ENCODE results near the gene TMPRSS6.

DNA sequence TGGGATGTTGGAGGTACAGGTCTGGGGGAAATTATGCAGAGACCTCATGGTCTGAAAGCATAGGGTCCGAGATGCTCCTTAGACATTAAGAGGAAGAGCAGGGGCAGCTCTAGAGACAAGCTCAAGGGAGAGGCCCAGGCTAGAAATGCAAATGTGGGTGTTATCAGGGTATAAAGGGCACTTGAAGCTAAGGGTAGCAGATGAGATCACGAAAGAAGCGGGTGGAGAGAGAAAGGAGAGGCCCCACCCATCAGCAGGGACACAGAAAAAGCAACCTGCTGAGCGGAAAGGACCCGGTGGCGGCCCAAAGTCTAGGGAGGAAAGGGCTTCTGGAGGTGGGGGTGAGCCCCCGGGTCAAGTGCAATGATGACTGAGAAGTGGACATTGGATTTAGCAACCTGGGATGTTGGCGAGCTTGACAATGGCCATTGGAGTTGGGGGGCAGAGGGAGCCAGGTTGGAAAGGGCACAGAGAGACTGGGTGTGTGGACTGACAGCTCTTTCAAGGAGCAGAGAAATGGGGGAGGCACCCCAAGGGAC is 8.9 kb downstream of the TMPRSS6 start:
- TF ChIP-seq, protein P1, sequence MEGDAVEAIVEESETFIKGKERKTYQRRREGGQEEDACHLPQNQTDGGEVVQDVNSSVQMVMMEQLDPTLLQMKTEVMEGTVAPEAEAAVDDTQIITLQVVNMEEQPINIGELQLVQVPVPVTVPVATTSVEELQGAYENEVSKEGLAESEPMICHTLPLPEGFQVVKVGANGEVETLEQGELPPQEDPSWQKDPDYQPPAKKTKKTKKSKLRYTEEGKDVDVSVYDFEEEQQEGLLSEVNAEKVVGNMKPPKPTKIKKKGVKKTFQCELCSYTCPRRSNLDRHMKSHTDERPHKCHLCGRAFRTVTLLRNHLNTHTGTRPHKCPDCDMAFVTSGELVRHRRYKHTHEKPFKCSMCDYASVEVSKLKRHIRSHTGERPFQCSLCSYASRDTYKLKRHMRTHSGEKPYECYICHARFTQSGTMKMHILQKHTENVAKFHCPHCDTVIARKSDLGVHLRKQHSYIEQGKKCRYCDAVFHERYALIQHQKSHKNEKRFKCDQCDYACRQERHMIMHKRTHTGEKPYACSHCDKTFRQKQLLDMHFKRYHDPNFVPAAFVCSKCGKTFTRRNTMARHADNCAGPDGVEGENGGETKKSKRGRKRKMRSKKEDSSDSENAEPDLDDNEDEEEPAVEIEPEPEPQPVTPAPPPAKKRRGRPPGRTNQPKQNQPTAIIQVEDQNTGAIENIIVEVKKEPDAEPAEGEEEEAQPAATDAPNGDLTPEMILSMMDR (conservative IDR thresholded peaks at IDR 0.05): no peak
- no peak for TF ChIP-seq EZH2 (IDR thresholded peaks at IDR 0.05; ENCODE audit: low read depth)
